CD4-positive, CD25-positive, alpha-beta regulatory T cell (primary cell): ENCODE results near the gene MDM2. TPM values are rescaled to one million over a fixed set of nuclear protein-coding genes. Genes with fewer than 3 reads are reported as not detected.

Experiments used
- ATAC-seq, 2 donors: fragments of 150-1000 bp; cut with Tn5 transposase; one replicate each; pipeline ENCODE4 v1.10.0; 2021; ENCODE audit warnings: low read depth in 2 of 2, moderate number of reproducible peaks in 2 of 2, moderate library complexity in 1 of 2
- DNase-seq, 3 donors: peaks; one replicate each; pipeline versions ENCODE4 v3.0.0 to v3.0.0-alpha.2; 2012 to 2022; ENCODE audit warnings: mixed read lengths in 1 of 3
- H3K27ac ChIP-seq: one replicate; pipeline ENCODE4 v1.7.0; 2013; ENCODE audit warnings: mild to moderate bottlenecking, low read length; ENCODE audit not compliant: insufficient read depth, poor library complexity, severe bottlenecking
- H3K27me3 ChIP-seq: one replicate; pipeline ENCODE4 v1.7.0; 2013; ENCODE audit warnings: low read length; ENCODE audit not compliant: control insufficient read depth, insufficient read depth
- H3K36me3 ChIP-seq: one replicate; pipeline ENCODE4 v1.7.0; 2013; ENCODE audit warnings: mild to moderate bottlenecking, low read length, moderate library complexity; ENCODE audit not compliant: control insufficient read depth, insufficient read depth
- H3K4me1 ChIP-seq: 2 replicates; pipeline ENCODE4 v1.7.0; 2013; ENCODE audit warnings: mild to moderate bottlenecking, low read length; ENCODE audit not compliant: insufficient read depth, control insufficient read depth, poor library complexity, severe bottlenecking
- H3K4me3 ChIP-seq: one replicate; pipeline ENCODE4 v1.7.0; 2013; ENCODE audit warnings: low read depth, mild to moderate bottlenecking, low read length, moderate library complexity
- H3K9me3 ChIP-seq, 2 experiments: 1 replicate in 1 of 2; 2 replicates in 1 of 2; pipeline ENCODE4 v1.7.0; 2013; ENCODE audit warnings: low read length in 2 of 2, mild to moderate bottlenecking in 1 of 2, moderate library complexity in 1 of 2; ENCODE audit not compliant: control insufficient read depth in 2 of 2
- H3K27ac Mint-ChIP-seq, 3 donors: one replicate each; pipeline ENCODE4 v1.8.0; 2020 to 2022; ENCODE audit warnings: mild to moderate bottlenecking in 3 of 3, mixed read lengths in 3 of 3, moderate library complexity in 2 of 3
- H3K27me3 Mint-ChIP-seq: one replicate; pipeline ENCODE4 v1.8.0; 2022; ENCODE audit warnings: mild to moderate bottlenecking, mixed read lengths
- H3K36me3 Mint-ChIP-seq: one replicate; pipeline ENCODE4 v1.8.0; 2020; ENCODE audit warnings: mixed read lengths
- H3K4me1 Mint-ChIP-seq, 4 donors: one replicate each; pipeline ENCODE4 v1.8.0; 2020 to 2022; ENCODE audit warnings: mixed read lengths in 4 of 4, mild to moderate bottlenecking in 1 of 4
- H3K4me3 Mint-ChIP-seq, 4 donors: one replicate each; pipeline ENCODE4 v1.8.0; 2020 to 2022; ENCODE audit warnings: mild to moderate bottlenecking in 4 of 4, mixed read lengths in 4 of 4, moderate library complexity in 3 of 4
- H3K9me3 Mint-ChIP-seq, 7 donors: one replicate each; pipeline ENCODE4 v1.8.0; 2020 to 2022; ENCODE audit warnings: mixed read lengths in 7 of 7, mild to moderate bottlenecking in 3 of 7, moderate library complexity in 2 of 7
- polyA plus RNA-seq, 4 donors: library from polyadenylated mRNA; unstranded; fragments of 300-500 nt; fragmentation: Illumina TruSeq; gene quantifications; one replicate each; pipeline ENCODE4 v1.2.3, GENCODE V29; 2021
- total RNA-seq: library from RNA; stranded (reverse); gene quantifications from one replicate; pipeline ENCODE4 v1.2.3, GENCODE V29; 2022

The MDM2 gene
- total and polyA plus RNA-seq, 5 donors from 2014 or later: 21.8 to 101 (median 24.0) TPM

DNA sequence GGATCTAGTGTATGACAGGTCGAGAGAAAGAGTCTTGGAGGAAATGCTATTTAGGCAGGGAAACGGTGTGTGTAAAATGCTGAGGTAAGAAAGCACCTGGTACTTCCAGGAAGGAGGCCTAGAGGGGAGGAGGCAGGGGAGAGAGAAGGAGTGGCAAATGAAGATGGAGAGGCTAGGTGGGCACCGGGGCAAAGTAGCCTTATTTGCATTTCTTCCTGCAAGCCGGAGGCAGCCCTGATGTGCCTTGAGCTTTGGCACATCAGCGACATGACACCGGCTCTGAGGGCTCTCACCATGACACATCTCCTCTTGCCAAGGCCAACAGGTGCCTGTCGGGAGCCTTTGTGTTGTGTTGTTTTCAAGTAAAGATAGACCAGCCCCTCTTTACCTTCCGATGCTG, 63.4 kb downstream of the MDM2 start:
- ATAC-seq (no peak), DNase-seq (no peak)
- no peaks in the 10 kb centered on the region for H3K36me3 ChIP-seq
- H3K4me3 ChIP-seq: no peak overlapping the region
- no peaks in the 10 kb centered on the region for H3K27me3 ChIP-seq
- peaks cover 0 to 2% (median 0%) of the 10 kb centered on the region in 4 donors for H3K4me1 Mint-ChIP-seq
- H3K9me3 ChIP-seq: no peaks in the 10 kb centered on the region
- peak overlapping the region in 1 of 3 donors; percentile 39 for H3K27ac Mint-ChIP-seq
- H3K4me3 Mint-ChIP-seq: no peak overlapping the region
- H3K27ac ChIP-seq: no peak overlapping the region
- H3K4me1 ChIP-seq: no peaks in the 10 kb centered on the region
- peaks cover 16% of the 10 kb centered on the region for H3K36me3 Mint-ChIP-seq
- H3K9me3 Mint-ChIP-seq: no peaks in the 10 kb centered on the region
- H3K27me3 Mint-ChIP-seq: no peaks in the 10 kb centered on the region

DNA sequence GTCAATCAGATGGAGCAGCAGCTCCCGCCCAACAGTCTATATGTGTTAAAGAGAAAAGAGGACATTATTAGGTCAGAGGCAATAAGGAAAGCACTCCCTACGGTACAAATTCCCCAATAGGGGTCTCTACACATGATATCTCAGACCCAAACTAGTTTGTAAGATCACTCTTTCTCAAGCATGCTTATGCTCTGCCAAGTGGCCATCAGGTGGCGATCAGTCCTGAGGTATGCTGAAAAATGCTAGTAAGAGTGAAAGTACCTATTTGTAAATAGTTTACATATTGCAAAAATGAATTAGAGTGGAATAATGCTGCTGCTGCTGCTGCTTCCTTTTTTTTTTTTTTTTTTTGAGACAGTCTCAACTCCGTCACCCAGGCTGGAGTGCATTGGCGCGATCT, 63.9 kb downstream of the MDM2 start:
- Mint-ChIP-seq H3K27ac (peak overlapping the region in 1 of 3 donors; percentile 39), H3K4me3 (no peak overlapping the region), H3K4me1 (peaks cover 0 to 2% (median 0%) of the 10 kb centered on the region in 4 donors), H3K27me3 (no peaks in the 10 kb centered on the region), H3K9me3 (no peaks in the 10 kb centered on the region), H3K36me3 (peaks cover 16% of the 10 kb centered on the region)
- DNase-seq (peak in 1 of 3 donors; percentile 39), ATAC-seq (no peak)
- H3K4me1 ChIP-seq: no peaks in the 10 kb centered on the region
- no peaks in the 10 kb centered on the region for H3K27me3 ChIP-seq
- no peaks in the 10 kb centered on the region for H3K9me3 ChIP-seq
- no peak overlapping the region for H3K27ac ChIP-seq
- no peak overlapping the region for H3K4me3 ChIP-seq
- no peaks in the 10 kb centered on the region for H3K36me3 ChIP-seq

DNA sequence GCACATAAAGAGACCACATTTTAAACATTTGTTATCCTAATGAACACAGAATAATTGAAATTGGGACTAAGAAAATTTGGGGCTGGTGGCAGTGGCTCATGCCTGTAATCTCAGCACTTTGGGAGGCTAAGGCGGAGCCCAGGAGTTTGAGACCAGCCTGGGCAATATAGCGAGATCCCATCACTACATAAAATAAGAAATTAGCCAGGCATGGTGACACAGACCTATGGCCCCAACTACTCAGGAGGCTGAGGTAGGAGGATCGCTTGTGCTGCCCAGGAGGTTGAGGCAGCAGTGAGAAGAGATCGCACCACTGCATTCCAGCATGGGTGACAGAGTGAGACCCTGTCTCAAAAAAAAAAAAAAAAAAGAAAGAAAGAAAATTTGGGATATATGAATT, 65.3 kb downstream of the MDM2 start:
- no peak for DNase-seq

DNA sequence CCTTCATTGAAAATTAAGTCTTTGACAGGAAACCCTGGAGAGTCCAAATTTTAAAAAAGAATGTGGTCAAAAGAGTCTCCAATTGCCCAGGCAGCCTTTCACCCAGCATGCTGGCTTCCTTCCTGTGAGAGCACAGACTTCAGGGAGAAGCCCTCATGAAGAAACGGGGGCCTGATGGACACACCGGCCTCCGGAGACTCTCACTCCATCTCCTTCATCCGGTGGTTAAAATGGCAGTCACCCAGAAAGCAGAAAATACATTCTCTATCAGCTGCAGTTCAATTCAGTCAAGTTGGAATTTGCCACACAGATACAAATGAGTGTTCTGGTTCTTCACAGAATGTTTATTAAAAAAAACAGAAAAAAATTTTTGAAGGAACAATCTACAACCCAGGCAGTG, 68.5 kb downstream of the MDM2 start:
- no peaks in the 10 kb centered on the region for H3K4me1 ChIP-seq
- H3K27me3 ChIP-seq: no peaks in the 10 kb centered on the region
- H3K27ac ChIP-seq: no peak overlapping the region
- Mint-ChIP-seq H3K36me3 (peaks cover 8% of the 10 kb centered on the region), H3K27ac (no peak overlapping the region), H3K4me3 (no peak overlapping the region), H3K9me3 (peaks cover 0 to 5% (median 0%) of the 10 kb centered on the region in 7 donors), H3K27me3 (no peaks in the 10 kb centered on the region), H3K4me1 (peaks cover 0 to 6% (median 0%) of the 10 kb centered on the region in 4 donors)
- ATAC-seq: no peak
- H3K4me3 ChIP-seq: no peak overlapping the region
- H3K9me3 ChIP-seq: no peaks in the 10 kb centered on the region
- H3K36me3 ChIP-seq: no peaks in the 10 kb centered on the region
- no peak for DNase-seq

More for the DNA sequence above, 65.3 kb downstream of the MDM2 start:
- H3K4me1 Mint-ChIP-seq: peaks cover 0 to 6% (median under 1%) of the 10 kb centered on the region in 4 donors
- Histone ChIP-seq H3K9me3 (no peaks in the 10 kb centered on the region), H3K4me3 (no peak overlapping the region), H3K4me1 (no peaks in the 10 kb centered on the region), H3K27me3 (no peaks in the 10 kb centered on the region), H3K27ac (no peak overlapping the region), H3K36me3 (no peaks in the 10 kb centered on the region)
- peaks cover 16% of the 10 kb centered on the region for H3K36me3 Mint-ChIP-seq
- no peak for ATAC-seq
- peaks cover 0 to under 1% (median 0%) of the 10 kb centered on the region in 7 donors for H3K9me3 Mint-ChIP-seq
- no peak overlapping the region for H3K27ac Mint-ChIP-seq
- H3K4me3 Mint-ChIP-seq: no peak overlapping the region
- H3K27me3 Mint-ChIP-seq: no peaks in the 10 kb centered on the region

DNA sequence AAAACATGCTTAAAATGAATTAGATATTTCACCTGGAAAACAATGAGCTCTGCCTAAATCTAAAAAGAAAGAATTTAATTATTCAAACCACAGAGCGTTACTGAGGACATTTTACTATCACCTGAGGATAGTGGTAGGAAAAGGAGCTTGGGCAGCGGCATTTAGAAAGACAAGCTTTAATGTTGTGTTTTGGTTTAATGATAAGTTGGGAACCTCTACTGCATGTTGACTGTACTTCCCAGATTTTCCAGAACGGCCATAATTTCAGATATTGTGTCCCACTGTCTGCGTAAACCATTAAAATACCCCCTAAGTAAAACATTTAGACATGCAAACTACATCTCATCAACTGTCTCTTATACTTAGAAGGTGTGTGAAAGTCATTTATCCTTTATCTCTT, 69.6 kb downstream of the MDM2 start:
- H3K27me3 Mint-ChIP-seq: no peaks in the 10 kb centered on the region
- H3K36me3 Mint-ChIP-seq: peaks cover under 1% of the 10 kb centered on the region

DNA sequence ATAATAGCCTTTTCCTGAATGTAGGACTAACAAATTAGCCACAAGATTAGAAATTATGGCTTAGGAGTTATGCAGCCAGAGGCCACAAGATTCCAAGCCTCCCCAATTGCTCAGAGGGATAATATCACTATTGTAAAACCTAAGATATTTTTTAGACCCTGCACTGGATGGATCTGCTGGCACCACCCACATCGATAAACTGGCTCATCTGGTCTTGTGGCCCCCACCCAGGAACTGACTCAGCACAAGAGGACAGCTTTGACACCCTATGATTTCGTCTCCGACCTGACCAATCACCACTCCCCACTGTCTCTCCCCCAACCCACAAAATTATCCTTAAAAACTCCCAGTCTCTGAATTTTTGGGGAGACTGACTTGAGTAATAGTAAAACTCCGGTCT, 70.3 kb downstream of the MDM2 start:
- Histone ChIP-seq H3K36me3 (no peaks in the 10 kb centered on the region), H3K27me3 (no peaks in the 10 kb centered on the region), H3K9me3 (no peaks in the 10 kb centered on the region), H3K4me3 (no peak overlapping the region), H3K27ac (no peak overlapping the region), H3K4me1 (no peaks in the 10 kb centered on the region)
- Mint-ChIP-seq H3K9me3 (peaks cover 0 to 5% (median 0%) of the 10 kb centered on the region in 7 donors), H3K4me1 (peaks cover 0 to 8% (median 0%) of the 10 kb centered on the region in 4 donors), H3K27me3 (no peaks in the 10 kb centered on the region), H3K27ac (no peak overlapping the region), H3K4me3 (no peak overlapping the region), H3K36me3 (no peaks in the 10 kb centered on the region)
- no peak for DNase-seq
- ATAC-seq: no peak

More for the DNA sequence above, 69.6 kb downstream of the MDM2 start:
- Histone ChIP-seq H3K4me3 (no peak overlapping the region), H3K27ac (no peak overlapping the region), H3K36me3 (no peaks in the 10 kb centered on the region), H3K4me1 (no peaks in the 10 kb centered on the region), H3K9me3 (no peaks in the 10 kb centered on the region), H3K27me3 (no peaks in the 10 kb centered on the region)
- Mint-ChIP-seq H3K4me3 (no peak overlapping the region), H3K4me1 (peaks cover 0 to 6% (median 0%) of the 10 kb centered on the region in 4 donors), H3K9me3 (peaks cover 0 to 5% (median 0%) of the 10 kb centered on the region in 7 donors), H3K27ac (no peak overlapping the region)
- ATAC-seq: no peak
- no peak for DNase-seq

DNA sequence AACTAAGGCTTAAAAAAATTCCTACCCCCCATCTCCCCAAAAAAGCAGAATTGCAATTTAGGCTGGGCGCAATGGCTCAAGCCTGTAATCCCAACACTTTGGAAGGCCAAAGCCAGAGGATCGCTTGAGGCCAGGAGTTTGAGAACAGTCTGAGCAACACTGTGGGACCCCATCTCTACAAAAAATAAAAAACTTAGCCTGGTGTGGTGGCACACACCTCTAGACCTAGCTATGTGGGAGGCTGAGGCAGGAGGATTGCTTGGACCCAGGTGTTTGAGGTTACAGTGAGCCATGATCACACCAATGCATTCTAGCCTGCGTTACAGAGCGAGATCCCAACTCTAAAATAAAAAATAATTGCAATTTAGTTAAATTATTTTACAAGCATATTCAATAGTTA, 70.9 kb downstream of the MDM2 start:
- no peak for ATAC-seq

DNA sequence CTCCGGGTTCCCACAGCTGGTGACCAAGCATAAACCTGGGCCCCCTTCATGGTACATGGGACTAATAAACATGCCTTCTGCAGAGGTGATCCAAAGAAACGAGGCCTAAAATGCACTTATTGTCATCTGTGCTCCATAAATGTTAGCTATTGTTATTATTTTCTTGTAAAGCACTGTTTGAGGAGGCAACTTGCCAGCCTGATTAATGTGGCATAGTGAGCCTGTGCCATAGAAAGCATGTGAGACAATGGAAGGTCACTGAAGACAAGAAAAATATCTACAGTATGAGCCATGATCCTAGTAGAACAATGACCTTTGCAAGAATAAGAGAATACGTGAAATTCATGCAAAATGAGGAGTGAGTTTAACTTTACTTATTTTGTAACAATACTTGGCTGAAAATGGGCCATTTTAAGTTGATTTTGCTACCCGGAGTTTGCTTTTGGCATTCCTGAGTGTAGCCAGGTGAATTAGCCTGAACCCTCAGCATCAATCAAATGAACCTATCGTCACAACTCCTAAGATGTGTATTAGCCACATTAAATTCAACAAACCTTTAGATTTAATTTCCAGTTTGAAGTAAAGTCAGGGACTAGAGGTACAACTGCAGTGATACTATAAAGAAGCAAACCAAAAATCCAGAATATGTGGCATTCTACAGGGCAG, 72.8 kb downstream of the MDM2 start:
- no peaks in the 10 kb centered on the region for H3K27me3 ChIP-seq
- H3K4me3 ChIP-seq: no peak overlapping the region
- H3K36me3 ChIP-seq: no peaks in the 10 kb centered on the region
- Mint-ChIP-seq H3K27me3 (no peaks in the 10 kb centered on the region), H3K9me3 (peaks cover 0 to 5% (median 0%) of the 10 kb centered on the region in 7 donors), H3K4me1 (peaks cover 0 to 9% (median 0%) of the 10 kb centered on the region in 4 donors), H3K36me3 (no peaks in the 10 kb centered on the region), H3K27ac (no peak overlapping the region), H3K4me3 (no peak overlapping the region)
- no peaks in the 10 kb centered on the region for H3K4me1 ChIP-seq
- DNase-seq (no peak), ATAC-seq (no peak)
- no peak overlapping the region for H3K27ac ChIP-seq
- H3K9me3 ChIP-seq: no peaks in the 10 kb centered on the region

More for the DNA sequence above, 70.9 kb downstream of the MDM2 start:
- DNase-seq: no peak
- H3K4me3 ChIP-seq: no peak overlapping the region
- peaks cover 0 to 9% (median 0%) of the 10 kb centered on the region in 4 donors for H3K4me1 Mint-ChIP-seq
- H3K36me3 ChIP-seq: no peaks in the 10 kb centered on the region
- no peaks in the 10 kb centered on the region for H3K9me3 ChIP-seq
- no peak overlapping the region for H3K27ac ChIP-seq
- H3K27me3 ChIP-seq: no peaks in the 10 kb centered on the region
- H3K27ac Mint-ChIP-seq: no peak overlapping the region
- H3K27me3 Mint-ChIP-seq: no peaks in the 10 kb centered on the region
- peaks cover 0 to 5% (median 0%) of the 10 kb centered on the region in 7 donors for H3K9me3 Mint-ChIP-seq
- no peaks in the 10 kb centered on the region for H3K36me3 Mint-ChIP-seq
- no peaks in the 10 kb centered on the region for H3K4me1 ChIP-seq
- no peak overlapping the region for H3K4me3 Mint-ChIP-seq
